GM21825 (cell line): ENCODE data around the gene LRP11.

ENCODE experiments used
- ATAC-seq: cut with Tn5 transposase; IDR thresholded peaks from one replicate; pipeline ENCODE4 v1.9.1; 2021; ENCODE audit warnings: mild to moderate bottlenecking, moderate library complexity; ENCODE audit not compliant: unreplicated experiment

LRP11 gene

DNA sequence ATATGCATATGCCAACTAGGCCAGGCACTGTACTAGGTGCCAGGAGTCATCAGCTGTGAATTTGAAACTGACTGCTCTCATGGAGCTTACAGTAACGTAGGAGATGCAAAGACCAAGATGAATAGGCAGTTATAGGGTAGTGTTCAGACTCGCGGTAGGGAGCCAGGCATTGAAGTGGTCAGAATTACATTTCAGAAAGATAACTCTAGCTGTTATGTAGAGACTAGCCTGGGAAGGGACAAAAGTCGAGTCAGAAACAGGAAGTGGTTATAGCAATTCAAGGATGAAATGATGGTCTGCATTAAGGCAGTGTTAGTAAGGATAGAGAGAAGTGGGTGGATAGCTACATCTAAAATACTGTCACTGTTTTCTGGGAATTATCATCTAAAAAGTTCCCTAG is 58.0 kb downstream of the LRP11 start:
- no peak for ATAC-seq

DNA sequence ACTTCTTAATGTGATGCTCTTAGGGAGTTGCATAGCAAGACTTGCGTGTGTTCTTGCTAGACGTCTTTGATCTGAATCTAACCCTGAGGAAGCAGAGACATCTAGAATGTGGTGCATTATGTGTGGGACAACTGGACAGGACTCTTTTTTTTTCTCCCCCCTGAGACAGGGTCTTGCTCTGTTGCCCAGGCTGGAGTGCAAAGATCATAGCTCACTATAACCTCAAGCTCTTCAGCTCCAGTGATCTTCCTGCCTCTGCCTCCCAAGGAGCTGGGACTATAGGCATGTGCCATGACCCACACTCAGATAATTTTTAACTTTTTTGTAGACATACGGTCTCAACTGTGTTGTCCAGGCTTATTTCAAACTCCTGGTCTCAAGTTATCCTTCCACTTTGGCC is 80.6 kb downstream of the LRP11 start:
- no peak for ATAC-seq

DNA sequence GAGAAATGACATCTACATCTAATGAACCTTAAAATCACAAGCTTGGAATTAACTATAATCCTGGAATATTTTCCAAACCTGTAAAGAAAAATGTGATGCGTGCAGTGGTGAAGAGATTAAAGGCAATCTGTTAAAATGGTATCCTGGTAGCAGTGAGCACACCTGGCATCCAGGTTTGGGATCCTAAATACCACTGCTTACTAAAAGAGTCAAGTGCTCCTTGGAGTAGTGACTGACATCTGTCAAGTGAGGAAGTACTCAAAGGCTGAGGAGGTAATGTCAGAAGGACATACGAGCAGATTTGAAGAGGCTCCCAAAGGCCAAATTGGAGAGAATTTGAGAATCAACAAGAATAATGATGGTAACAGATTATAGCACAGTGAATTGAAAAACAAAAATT is 81.8 kb downstream of the LRP11 start:
- no peak for ATAC-seq

DNA sequence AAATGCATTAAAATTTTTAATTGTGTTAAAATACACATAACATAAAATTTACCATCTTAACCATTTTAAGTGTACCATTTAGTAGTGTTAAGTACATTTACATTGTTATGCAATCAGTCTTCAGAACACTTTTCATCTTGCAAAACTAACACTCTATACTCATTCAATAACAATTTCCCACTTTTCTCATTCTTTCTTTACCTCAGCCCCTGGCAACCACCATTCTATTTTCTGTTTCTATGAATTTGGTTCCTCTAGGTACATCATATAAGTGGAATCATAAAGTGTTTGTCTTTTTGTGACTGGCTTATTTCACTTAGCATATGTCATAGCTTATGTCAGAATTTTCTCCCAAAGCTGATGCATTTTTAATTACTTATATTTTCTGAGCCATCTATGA is 82.4 kb downstream of the LRP11 start:
- ATAC-seq: no peak

DNA sequence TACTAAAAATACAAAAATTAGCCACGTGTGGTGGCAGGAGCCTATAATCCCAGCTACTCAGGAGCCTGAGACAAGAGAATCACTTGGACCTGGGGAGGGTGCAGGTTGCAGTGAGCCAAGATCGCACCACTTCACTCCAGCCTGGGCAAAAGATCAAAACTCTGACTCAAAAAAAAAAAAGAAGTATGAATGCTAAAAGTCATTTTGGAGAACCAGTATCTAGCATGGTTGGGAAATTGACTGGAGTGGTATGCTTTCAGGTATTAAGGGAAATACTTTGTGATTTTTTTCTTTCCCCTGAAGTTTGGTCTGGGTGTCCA is 84.6 kb downstream of the LRP11 start:
- no peak for ATAC-seq

DNA sequence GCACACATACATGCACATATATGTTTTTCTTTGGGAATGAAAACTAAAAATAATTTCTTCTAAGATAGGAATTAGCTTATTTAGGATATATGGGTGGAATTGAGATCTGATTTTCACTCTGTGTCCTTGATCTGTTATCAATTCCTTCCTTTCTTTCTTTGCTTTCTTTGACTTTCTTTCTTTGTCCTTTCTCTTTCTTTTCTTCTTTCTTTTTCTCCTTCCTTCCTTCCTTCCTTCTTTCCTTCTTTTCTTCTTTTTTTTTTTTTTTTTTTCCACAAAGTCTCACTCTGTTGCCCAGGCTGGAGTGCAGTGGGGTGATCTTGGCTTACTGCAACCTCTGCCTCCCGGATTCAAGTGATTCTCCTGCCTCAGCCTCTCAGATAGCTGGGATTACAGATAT is 86.5 kb downstream of the LRP11 start:
- no peak for ATAC-seq

DNA sequence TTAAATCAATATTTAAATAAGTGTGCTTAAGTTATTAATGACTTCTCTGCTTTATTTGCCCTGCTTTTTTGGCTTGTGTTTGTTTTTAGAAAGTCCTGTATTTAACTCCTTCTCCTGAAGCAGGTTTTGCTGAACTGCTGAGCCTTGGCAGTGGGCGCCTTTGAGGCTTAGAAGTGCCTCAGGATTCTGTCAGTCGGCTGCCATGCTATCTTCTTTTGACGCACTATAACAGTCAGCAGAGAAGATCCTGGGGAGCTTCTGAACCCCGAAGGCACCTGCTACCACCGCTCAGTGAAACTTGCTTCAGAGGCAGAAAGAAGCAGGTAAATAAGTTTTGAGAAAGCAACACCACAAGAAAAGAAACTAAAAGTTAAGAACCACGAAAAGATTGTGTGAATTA is 92.2 kb downstream of the LRP11 start:
- no peak for ATAC-seq

DNA sequence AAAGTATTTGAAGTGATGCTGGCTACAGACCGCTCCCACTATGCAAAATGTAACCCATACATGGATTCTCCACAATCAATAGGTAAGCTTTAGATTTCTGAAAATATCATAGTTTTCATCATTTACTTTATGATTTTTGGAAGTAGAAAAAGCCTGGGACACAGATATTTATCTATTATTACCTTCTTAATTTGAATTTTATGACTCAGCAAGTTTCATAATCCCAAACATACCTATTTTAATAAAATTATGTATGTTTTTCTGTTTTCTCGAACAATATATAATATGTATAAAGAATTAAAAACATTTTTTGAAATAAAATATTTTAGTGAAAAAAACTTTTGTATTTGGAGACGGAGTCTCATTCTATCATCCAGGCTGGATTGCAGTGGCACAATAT is 93.0 kb downstream of the LRP11 start:
- ATAC-seq: no peak

DNA sequence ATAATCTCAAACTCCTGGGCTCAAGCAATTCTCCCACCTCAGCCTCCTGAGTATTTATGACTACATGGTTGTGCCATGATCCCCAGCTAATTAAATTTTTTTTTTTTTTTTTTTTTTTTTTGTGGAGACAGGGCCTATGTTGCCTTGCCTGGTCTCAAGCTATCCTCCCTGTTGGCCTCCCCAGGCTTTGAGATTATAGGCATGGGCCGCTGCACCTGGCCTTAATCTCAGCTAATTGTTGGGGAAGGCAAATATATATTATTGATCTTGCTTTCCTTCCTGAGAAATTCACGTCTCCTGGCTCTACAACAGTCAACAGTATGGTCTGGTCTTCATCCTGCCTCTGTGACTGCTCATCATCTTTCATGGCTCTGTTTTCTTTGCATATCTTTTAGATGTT is 94.5 kb downstream of the LRP11 start:
- no peak for ATAC-seq
